Endothelial cell (in vitro differentiated cells): ENCODE data around the gene FAM241A. TPM values are rescaled to one million over a fixed set of nuclear protein-coding genes. Genes with fewer than 3 reads are reported as not detected.

ENCODE experiments used
- DNase-seq: peaks from one replicate; pipeline ENCODE4 v3.0.0; 2021; ENCODE audit warnings: low spot score
- H3K27ac Mint-ChIP-seq: one replicate; pipeline ENCODE4 v1.8.0; 2021; ENCODE audit warnings: mixed read lengths, inconsistent platforms; ENCODE audit not compliant: unreplicated experiment
- H3K27me3 Mint-ChIP-seq: one replicate; pipeline ENCODE4 v1.8.0; 2021; ENCODE audit warnings: mild to moderate bottlenecking, moderate library complexity, mixed read lengths, inconsistent platforms; ENCODE audit not compliant: unreplicated experiment
- H3K36me3 Mint-ChIP-seq: one replicate; pipeline ENCODE4 v1.8.0; 2021; ENCODE audit warnings: mild to moderate bottlenecking, low read depth, mixed read lengths, inconsistent platforms; ENCODE audit not compliant: unreplicated experiment
- H3K4me1 Mint-ChIP-seq: one replicate; pipeline ENCODE4 v1.8.0; 2021; ENCODE audit warnings: mild to moderate bottlenecking, mixed read lengths, inconsistent platforms; ENCODE audit not compliant: unreplicated experiment
- H3K4me3 Mint-ChIP-seq: one replicate; pipeline ENCODE4 v1.8.0; 2021; ENCODE audit warnings: mild to moderate bottlenecking, mixed read lengths, inconsistent platforms; ENCODE audit not compliant: unreplicated experiment
- H3K9me3 Mint-ChIP-seq: one replicate; pipeline ENCODE4 v1.8.0; 2021; ENCODE audit warnings: mixed read lengths, inconsistent platforms; ENCODE audit not compliant: unreplicated experiment
- long read RNA-seq: library from polyadenylated mRNA; unstranded; transcript quantifications from one replicate; pipeline ENCODE4 v2.0.0, GENCODE V29; 2020; ENCODE audit not compliant: unreplicated experiment
- total RNA-seq: library from RNA; stranded (reverse); fragmentation: NEBNext Ultra II Directional; extraction: Animal tissue kit (Norgen Biotek cat#: 25700); gene quantifications from one replicate; pipeline ENCODE4 v1.2.1, GENCODE V29; 2021; ENCODE audit not compliant: unreplicated experiment
- TF ChIP-seq, protein P1 (sequence below): fragments of 200-600 bp; sonication (generic); IDR thresholded peaks from one replicate; pipeline ENCODE4 v1.5.0; 2021; ENCODE audit warnings: antibody characterized with exemption; ENCODE audit not compliant: unreplicated experiment

FAM241A gene
- 15.6 TPM for total RNA-seq
- long read RNA-seq, full-length matches to known transcripts, result 24 of 27 reads
- long read RNA-seq, partial matches to known transcripts, result 0 of 27 reads
- long read RNA-seq, other reads (novel, unspliced or antisense), result 3 of 27 reads

- no peaks in the 10 kb centered on the region for H3K9me3 Mint-ChIP-seq
- TF ChIP-seq, protein P1, sequence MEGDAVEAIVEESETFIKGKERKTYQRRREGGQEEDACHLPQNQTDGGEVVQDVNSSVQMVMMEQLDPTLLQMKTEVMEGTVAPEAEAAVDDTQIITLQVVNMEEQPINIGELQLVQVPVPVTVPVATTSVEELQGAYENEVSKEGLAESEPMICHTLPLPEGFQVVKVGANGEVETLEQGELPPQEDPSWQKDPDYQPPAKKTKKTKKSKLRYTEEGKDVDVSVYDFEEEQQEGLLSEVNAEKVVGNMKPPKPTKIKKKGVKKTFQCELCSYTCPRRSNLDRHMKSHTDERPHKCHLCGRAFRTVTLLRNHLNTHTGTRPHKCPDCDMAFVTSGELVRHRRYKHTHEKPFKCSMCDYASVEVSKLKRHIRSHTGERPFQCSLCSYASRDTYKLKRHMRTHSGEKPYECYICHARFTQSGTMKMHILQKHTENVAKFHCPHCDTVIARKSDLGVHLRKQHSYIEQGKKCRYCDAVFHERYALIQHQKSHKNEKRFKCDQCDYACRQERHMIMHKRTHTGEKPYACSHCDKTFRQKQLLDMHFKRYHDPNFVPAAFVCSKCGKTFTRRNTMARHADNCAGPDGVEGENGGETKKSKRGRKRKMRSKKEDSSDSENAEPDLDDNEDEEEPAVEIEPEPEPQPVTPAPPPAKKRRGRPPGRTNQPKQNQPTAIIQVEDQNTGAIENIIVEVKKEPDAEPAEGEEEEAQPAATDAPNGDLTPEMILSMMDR, result no peak
- peak within 1 kb of the TSS; percentile 90 for H3K27ac Mint-ChIP-seq
- H3K4me1 Mint-ChIP-seq, result peaks cover 68% of the 10 kb centered on the region
- peaks cover 4% of the 10 kb centered on the region for H3K27me3 Mint-ChIP-seq
- peak within 1 kb of the TSS; percentile 98 for H3K4me3 Mint-ChIP-seq
- H3K36me3 Mint-ChIP-seq, result peaks cover 11% of the 10 kb centered on the region
- peak; percentile 91 for DNase-seq
Observed at GRCh38 chr4:112145326-112145789, at the start of gene FAM241A. Gene FAM241A, plus strand, starts transcription at chr4:112145454. Its CDS starts 127 bp downstream, at chr4:112145581.

GRCh38 chr4:112098841-112099530 is 46.3 kb upstream of the FAM241A start:
- no peaks in the 10 kb centered on the region for H3K36me3 Mint-ChIP-seq
- H3K27ac Mint-ChIP-seq, result no peak overlapping the region
- H3K9me3 Mint-ChIP-seq, result no peaks in the 10 kb centered on the region
- H3K4me1 Mint-ChIP-seq, result peaks cover 9% of the 10 kb centered on the region
- H3K27me3 Mint-ChIP-seq, result peaks cover 1% of the 10 kb centered on the region
- no peak overlapping the region for H3K4me3 Mint-ChIP-seq
- TF ChIP-seq, protein P1, result no peak
- DNase-seq, result no peak

DNA sequence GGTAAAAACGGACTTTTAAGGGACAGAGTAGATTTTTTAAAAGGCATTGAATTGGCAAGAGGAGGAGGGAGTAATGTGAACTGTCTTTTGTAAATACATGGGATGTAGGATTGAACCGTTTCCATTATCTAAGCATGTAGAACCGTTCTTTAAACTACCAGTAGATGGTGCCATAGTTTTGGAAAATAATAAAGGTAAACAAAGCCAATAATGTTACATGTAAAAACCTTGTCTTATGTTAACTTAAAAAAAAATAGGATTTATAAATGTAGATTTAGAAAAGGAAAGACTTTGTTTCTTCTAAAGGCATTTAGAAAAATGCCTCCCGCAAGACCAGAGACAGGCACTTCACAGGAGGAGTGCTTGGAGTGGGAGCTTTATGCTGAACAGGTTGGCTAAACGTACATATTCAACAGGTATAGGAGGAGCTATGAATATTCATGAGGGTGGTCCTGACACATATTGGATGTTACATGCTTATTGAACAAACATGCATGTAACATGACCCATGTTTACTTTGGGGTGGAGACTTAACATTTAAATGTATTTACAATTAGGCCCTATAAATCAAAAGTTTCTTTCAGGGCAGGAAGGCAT is 45.5 kb upstream of the FAM241A start:
- no peak overlapping the region for H3K27ac Mint-ChIP-seq
- H3K4me3 Mint-ChIP-seq, result no peak overlapping the region
- no peaks in the 10 kb centered on the region for H3K36me3 Mint-ChIP-seq
- TF ChIP-seq, protein P1, result peak; percentile 60
- no peaks in the 10 kb centered on the region for H3K9me3 Mint-ChIP-seq
- DNase-seq, result no peak
- H3K4me1 Mint-ChIP-seq, result peaks cover 9% of the 10 kb centered on the region
- peaks cover 1% of the 10 kb centered on the region for H3K27me3 Mint-ChIP-seq

DNA sequence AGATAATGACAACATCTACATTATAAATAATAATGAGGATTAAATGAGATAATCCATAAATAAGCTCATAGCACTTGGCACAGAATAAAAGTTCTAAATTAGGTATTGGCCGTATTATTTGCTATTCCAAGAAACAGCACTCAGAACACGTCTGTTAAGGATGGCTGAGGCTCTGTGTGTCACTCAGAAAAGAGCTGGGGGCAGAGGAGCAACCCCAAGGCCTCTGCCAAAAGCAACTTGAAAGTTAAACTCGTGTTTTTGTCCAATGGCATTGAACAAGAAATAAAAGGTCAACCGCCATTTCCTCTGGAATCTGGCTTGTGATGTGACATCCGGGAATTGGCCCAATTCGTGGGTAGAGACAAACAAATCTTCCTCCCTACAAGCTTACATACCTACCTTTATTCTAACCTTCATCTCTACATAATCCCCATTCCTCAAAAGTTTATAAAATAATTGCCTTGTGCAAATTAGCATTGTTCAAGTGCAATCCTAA is 42.3 kb upstream of the FAM241A start:
- H3K4me3 Mint-ChIP-seq, result no peak overlapping the region
- DNase-seq, result no peak

More for the DNA sequence above, 42.3 kb upstream of the FAM241A start:
- Mint-ChIP-seq H3K36me3 (no peaks in the 10 kb centered on the region), H3K27ac (no peak overlapping the region), H3K27me3 (peaks cover 1% of the 10 kb centered on the region), H3K4me1 (peaks cover 11% of the 10 kb centered on the region), H3K9me3 (no peaks in the 10 kb centered on the region)
- TF ChIP-seq, protein P1, result no peak
